Stimulated activated naive CD4-positive, alpha-beta T cell treated with Interleukin-2 at 50 U/mL for 16 hours (primary cell): Measurements from ENCODE around the gene RFESD.
"Not testable (repeated sequence)": the region's sequence is repeated elsewhere in the genome, so short reads cannot be mapped to it uniquely, and the experiment has no call there.

Source experiments
- DNase-seq: peaks from one replicate; lab custom pipeline; 2025; lab: John Stamatoyannopoulos, UW

RFESD gene

DNA sequence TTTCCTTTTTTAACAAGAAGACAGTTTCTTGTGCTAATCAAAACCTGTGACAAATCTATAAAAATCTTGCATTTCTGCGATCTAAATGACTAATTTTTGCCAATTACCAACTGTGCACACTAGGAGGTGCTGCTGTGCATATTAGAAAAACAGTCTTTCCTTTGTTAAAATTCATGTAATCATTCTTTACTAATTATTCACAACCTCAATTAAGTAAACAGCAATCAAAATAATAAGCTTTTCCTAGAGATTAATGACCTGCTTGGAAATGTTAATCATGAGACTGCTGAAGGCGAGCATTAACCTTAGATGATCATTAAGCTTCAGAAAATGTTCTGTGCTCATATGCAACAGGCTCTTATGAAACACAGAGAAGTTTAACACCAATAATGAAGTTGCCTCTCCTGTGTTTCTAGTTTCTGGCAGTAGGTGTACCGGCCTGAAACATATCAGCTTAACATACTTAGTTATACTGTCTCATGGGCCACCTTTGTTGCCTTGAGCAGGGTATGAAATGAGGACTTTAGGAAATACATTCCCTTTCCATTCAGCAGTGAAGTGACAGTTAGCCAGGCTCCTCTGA is 17.7 kb downstream of the RFESD start:
- peak; percentile 1 for DNase-seq

DNA sequence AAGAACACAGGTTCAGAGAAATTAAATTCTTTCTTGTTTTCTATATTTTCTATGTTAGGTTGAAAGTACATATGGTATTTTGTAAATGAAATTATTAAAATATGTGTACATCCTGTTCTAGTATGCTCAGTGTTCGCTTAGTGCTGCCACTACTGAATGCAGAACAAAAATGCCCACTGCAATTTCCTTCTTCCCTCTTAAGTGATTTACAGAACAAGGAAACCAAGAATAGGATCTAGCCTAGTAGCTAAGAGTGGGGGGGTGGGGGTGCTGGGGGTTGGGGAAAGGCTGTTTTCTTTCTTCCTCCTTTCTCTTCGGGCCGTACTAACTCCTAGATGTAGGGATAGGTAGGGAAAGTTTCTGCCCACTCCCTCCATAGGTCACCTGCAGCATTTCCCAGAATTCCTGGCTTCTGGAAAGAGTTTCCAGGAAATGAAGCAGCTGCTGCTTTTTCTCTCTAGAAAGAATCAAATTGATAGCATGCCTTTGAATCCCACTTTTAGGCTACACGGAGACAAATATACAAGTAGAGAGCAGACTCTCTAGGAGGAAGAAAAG is 20.6 kb downstream of the RFESD start:
- DNase-seq: no peak

DNA sequence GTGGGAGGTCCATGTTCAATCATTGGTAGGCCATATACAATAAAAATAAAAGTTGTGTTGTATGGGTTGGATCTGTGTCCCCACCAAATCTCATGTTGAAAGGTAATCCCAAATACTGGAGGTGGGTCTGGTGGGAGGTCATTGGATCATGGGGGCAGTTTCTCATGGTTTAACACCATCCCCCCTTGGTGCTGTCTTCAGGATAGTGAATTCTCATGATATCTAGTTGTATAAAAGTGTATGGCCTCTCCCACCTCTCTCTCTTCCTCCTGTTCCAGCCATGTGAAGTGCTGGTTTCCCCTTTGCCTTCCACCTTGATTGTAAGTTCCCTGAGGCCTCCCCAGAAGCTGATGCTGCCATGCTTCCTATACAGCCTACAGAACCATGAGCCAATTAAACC is 21.1 kb downstream of the RFESD start:
- DNase-seq: no peak

DNA sequence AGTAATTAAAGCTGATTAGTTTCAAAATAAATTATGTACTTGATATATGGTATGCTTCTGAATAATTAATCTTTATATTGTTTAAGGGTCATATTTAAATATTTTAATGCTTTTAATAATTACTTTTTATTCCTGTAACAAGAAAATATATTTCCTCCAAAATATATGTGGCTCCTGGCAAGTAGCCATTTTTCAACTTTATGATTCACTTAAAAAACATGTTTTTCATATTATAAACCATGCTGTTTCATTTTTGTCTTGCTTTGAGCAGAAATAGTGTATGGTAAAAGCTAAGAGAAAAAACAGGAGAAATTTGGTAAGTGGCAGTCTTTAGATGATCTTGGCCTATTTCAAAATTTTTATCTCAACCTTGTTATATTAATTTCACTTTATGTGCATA is 21.6 kb downstream of the RFESD start:
- DNase-seq: no peak

DNA sequence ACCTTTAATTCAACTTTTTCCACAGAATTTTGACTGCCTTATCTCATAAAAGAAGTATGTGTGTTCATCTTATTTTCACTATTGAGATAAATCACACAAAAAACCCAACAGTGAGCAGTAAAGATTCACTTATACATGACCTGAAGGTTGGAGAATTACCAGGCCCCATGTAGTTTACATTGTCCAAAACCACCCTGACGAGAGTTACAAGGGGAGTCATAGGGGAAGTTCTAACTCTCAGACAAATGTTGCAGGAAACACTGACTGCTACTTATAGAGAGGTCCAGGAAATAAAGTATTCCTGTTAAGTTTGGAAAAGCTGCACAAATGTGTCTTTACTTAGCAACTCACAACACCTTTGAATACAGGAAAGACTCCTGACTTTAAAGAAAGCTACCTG is 22.2 kb downstream of the RFESD start:
- DNase-seq: no peak

DNA sequence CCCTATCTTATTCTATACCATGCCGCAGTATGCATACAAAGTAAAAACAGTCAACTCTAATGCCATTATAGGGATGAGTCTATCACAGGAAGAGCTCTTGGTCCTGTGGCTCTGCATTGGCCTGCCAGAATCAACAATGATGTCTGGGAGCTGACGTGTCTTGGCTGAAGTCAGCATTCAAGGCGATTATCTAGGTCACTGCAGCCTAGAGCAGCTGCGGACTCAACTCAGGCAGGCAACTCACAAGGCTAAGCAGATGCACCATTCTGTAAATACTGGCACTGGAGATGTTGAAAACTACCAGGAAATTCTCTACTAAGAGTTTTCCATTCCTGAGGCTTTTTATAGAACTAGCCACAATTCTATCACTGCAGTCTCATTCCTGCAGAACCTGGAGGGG is 23.0 kb downstream of the RFESD start:
- DNase-seq: no peak

DNA sequence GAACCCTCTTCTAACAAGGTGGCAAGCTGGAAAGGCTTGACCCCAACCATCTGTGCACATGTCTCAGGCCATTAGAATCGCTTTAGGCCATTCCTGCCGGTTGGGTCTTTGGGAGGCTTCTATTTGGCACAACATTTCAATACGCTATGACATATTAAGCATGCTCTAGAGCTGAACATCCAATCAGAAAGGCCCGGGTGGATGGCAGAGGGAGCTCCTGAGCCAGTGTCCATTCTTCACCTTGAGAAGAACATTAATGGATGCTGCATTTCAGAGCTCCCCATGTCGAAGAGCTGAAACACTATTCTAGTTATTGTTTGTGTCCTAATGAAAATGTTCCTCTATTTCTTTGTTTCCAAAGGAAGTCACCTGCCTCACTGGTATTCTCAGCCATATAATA is 23.4 kb downstream of the RFESD start:
- no peak for DNase-seq

DNA sequence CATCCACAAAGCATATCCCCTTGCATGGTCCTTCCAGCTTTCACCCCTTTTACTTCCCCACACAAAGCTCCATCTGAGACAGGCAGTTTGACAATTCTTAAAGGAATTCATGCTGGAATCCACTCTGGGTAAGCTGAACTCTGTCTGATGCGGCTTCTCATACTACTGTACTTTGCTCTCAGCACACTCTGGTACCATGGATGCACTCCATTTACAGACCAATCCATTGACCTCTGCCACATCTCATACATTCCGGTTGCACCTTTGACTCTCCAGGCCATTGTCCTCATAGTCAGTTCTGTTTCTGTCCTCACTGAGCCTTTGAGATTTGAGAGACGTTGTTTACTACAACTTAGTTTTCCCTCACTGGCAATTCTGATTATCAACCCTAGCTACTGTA is 24.0 kb downstream of the RFESD start:
- no peak for DNase-seq

DNA sequence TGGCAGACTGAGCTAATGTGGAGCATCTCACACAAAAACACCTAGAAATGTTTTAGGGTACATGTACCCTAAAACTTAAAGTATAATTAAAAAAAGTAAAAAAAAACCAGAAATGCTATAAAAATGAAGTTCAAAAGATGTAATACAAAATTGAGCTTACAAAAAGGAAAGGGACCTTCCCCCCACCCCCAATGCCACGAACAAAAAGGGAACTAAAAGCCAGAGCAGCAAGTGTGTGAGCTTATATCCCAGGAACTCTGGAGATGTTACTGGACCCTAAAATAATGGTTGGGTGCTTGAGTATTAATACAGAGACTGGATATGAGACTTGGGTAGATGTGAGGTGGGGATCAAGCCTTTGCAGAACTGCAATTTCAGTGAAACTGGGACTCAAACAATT is 25.2 kb downstream of the RFESD start:
- no peak for DNase-seq

DNA sequence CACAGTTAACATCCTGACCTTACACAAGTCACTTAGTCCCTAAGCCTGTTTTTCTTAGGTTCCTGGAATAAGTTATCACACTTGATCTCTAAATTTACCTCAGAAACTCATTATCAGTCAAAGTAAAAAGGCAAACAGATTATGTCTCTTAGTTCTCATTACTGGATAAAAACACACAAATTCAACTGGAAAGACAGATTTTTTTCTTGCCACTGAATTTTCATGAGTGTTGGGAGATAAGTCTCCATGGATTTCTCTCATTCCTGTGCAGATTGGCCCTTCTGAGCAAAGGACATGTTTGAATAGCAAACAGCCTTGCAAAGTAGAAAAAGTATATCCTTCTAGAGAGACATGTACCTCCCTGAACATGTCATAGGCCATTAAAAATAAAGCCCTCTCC is 26.1 kb downstream of the RFESD start:
- no peak for DNase-seq

DNA sequence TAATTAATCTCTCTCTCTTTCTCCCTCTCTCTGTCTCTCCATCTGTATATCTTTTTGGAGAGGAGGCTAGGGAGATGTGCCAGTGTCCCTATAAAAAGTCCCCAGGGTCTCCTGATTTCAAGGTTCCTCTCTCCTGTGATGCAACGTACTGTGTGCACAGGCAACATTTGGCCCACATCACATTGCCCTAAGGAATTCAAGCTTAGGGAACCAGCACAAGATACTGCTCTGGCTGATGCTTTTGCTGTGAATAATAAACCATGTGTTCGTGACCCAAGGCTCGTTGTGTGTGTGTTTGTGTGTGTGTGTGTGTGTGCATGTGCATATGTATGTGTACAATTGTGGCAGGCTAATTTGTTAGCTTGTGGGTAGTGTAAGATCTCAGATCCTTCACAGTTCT is 26.5 kb downstream of the RFESD start:
- no peak for DNase-seq

DNA sequence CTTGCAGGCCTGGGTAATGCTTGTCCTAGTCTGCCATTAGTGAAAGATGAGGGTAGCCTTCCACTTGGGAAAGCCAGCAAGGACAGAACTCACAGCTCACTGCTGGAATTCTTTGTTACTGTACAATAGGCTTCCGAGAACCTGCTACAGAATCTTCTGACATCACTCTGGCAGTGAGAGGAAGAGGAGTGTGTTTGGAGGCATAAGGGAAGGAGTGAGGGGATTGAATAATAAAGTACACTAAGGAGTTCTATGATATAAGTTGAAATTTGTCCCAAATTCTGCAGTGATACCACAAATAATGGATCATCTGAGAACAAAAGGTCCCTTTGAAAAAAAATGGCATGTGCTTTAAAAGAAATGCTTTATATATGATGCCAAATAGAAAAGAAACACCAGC is 36.3 kb downstream of the RFESD start, which contains the start of gene SPATA9:
Gene SPATA9 (minus strand): TSS at position 101 of the 400 bp plus-strand sequence. CDS start 137 bp downstream, outside the sequence.
- DNase-seq: no peak

DNA sequence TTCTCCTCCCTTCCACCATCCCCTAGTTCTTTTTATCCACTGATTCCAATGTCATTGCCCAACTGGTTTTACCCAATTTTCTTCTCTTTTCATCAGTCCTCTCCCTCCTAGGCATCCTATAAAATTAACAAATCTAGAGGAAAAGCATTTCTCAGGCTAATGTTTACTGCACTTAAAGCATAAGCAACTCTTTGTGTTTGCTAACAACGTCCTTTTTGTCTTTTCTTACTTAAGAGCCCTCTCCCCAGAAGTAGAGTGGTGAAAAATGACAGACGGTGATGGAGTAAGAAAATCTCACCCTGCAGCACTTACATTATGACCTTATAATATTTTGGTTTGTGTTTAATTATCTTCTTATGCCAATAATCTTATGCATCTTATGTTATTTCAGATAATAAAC is 37.8 kb downstream of the RFESD start:
- no peak for DNase-seq

DNA sequence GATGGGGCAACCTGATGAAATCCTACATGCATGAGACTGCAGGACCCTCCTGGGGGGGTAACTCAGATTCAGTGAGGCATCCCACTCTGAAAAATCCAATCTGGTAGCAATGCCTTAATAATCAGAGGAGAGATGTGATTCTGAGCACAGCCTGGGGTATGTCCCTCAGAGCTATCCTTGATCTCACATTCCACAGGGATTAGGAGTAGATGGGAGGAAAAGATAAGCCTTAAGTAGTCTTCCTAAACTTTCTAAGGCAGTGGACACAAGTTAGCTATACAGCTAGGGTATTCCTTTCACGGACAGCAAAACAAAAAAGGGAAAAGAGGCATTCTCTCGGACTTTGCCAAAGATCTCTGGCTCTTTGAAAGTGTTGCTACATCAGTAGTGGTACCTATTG is 40.1 kb downstream of the RFESD start:
- no peak for DNase-seq

DNA sequence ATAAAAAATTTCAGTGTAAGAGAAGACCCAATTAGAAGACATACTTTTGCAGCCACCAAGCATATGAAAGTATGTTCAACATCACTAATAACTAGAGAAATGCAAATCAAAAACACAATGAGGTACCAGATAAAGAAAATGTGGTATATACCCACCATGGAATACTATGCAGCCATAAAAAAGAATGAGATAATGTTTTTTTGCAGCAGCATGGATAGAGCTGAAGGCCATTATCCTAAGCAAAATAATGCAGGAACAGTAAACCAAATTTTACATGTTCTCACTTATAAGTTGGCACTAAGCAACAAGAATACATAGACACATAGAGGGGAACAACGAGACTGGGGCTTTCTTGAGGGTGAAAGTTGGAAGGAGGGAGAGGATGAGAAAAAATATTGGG is 43.1 kb downstream of the RFESD start:
- DNase-seq: no peak

DNA sequence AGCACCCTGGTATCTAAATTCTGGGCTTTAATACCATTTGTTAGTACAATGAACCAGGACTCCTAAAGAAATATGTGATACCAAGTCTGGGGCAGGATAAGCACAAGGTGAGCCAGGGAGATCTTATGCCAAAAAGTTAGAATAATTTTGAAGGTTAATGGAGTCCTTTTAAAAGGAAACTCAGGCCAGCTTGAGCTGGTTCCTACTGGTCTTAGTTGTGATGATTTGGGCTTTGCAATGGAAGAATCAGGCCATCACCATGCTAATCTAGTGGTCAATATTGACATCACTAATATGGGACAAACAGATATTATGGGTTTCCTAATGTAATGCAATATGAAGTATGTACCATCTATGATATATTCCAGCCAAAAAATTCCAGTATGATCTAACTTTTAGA is 43.8 kb downstream of the RFESD start:
- no peak for DNase-seq

DNA sequence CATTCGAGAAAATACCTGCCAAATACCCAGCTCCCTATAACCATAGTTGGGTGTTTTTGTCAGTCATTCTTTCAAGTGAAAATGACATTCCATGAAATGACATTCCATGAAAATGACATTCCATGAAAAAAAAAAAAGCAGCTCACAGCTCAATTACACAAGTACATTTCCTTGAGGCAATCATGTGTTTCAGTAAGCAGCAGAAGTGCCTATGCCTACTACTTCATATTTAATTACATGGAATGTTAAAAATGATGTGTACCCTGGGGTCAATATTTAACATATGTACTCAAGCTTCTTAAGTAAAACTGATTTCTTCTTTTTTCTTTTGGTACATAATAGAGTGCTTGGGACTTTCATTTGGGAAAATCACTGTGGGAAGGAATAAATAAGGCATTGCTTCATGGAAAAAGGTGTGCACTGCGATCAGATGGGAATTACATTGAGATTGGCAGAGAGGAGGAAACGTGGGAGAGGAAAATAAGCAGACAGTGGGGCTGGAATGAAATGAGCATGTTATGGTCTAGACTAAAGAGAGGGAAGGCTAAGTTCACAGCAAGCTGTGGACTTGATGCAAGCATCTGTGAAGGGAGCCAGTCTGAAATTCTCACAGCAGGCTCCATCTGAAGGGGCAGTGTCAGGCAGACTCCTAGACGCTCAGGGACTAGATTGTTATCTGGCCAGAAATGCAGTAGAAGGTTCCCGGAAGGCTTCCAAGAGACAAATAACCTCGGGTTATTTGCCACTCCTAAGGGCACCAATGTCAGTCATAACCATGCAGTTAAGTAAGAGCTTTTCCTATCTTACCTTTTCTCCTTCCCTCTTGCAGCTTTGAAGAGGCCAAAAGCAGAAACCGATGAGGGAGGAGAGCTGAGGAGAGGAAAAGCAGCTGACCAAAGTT is 51.5 kb downstream of the RFESD start:
- no peak for DNase-seq

DNA sequence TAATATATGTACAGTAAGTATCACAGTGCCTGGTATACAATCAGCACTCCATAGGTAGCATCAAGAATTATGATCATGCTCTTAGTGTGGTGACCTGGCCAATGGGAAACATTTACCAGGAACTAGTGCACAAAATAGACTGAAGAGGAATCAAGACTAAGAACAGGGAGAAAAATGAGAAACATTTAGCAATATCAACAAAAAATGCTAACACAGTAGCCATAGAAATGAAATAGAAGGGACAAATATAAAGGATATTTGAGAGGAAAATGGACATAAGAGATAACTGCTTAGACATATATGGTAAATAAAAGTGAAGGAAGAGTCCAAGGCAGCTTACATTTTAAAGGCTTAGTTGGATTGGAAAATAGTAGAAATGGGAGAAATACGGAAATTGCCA is 52.8 kb downstream of the RFESD start:
- no peak for DNase-seq

DNA sequence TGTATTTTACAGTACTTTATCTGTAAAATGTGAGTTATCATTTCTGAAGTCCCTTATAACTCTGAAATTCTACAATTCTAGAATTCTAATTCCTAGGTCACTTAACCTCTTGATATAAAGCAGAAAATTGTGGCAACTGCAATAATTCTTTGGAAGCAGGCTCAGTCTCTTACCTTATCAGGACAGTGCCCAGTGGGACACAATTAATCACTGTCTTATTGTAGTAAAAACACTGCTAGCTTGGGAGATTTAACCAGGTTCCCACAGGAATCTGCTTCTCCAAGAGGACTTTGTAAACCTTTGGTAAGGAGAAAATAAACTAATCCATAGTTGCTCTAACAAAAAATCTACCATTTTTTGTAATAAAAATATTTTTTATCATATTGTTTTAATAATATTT is 54.5 kb downstream of the RFESD start:
- DNase-seq: no peak

DNA sequence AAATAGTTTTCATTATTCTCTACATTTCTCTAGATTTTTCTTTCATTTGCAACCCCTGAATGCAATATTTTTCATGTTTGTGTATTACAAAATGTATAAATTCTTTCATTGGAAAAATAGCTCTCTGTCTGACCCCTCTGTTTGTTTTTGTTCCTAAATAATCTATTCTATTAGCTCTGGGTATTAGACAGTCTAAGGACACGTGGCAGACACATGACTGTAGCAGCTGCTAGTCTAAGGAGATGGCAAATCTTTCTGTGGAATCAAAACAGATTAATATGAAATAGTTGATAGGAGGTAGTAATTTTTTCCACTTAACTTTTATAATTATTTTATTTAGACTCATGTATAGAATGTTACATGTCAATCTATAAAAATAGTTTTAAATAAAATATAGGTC is 57.6 kb downstream of the RFESD start:
- no peak for DNase-seq

DNA sequence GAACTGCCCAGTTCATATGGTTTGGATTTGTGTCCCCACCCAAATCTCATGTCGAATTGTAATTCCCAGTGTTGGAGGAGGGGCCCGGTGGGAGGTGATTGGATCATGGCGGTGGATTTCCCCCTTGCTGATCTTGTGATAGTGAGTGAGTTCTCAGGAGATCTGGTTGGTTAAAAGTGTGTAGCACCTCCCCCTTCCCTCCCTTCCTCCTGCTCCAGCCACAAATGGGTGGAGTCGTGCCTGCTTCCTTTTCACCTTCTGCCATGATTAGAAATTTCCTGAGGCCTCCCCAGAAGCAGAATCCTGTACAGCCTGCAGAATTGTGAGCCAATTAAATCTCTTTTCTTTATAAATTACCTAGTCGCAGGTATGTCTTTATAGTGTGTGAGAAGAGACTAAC is 59.6 kb downstream of the RFESD start:
- not testable (repeated sequence) for DNase-seq

DNA sequence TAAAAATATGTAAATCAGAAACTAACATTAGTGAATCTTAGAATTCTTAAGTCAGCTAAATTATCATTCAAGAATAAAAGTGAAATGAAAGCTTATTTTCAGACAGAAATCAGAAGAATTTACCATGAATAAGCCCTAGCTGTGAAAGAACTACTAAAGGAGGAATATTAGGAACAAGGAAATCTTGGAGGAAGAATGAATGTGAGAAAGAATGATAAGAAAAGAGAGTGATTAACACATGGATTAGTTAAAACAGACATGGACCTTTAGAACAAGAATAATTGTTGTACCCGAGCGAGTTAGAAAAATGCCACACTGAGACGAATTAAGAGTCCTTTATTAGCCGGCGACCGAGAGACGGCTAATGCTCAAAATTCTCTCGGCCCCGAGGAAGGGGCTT is 60.5 kb downstream of the RFESD start:
- no peak for DNase-seq
